ENCODE measurements around the gene RPL35. TPM values are rescaled to one million over a fixed set of nuclear protein-coding genes. Genes with fewer than 3 reads are reported as not detected.

Gene RPL35
- total and polyA plus RNA-seq, 2 of the 8 experiments (the other 6 are each of a cell fraction or from before 2014, with no cell fraction given): 1,831 to 2,448 TPM

- TF ChIP-seq GTF2F1 (IDR thresholded peaks at IDR 0.05; ENCODE audit: borderline replicate concordance, low read depth, low read length) (no peak), CTCF (IDR thresholded peaks at IDR 0.05; ENCODE audit: control extremely low read depth in 1 of 3, insufficient read depth in 1 of 3, low read depth in 1 of 3, low read length in 3 of 3) (no peak), ATF2 (IDR thresholded peaks at IDR 0.05; ENCODE audit: low read length) (no peak), CEBPB (IDR thresholded peaks at IDR 0.05; ENCODE audit: low read depth, low read length) (no peak), BCL11A (IDR thresholded peaks at IDR 0.05; ENCODE audit: low read depth in 2 of 2, low read length in 2 of 2) (no peak)
Measured at GRCh38 chr9:124849801-124850200, 12.0 kb downstream of the RPL35 start (continued).
